Epithelial cell of proximal tubule (primary cell): ENCODE data around the gene IGF2BP3. TPM values are rescaled to one million over a fixed set of nuclear protein-coding genes. Genes with fewer than 3 reads are reported as not detected.

Experiments
- DNase-seq: peaks from one replicate; pipeline ENCODE4 v3.0.0-alpha.2; 2011; ENCODE audit warnings: low read depth
- H3K4me3 ChIP-seq: 2 replicates; pipeline ENCODE4 v1.5.1; 2011; ENCODE audit warnings: low read depth, mild to moderate bottlenecking, low read length
- total RNA-seq: library from RNA; depleted of rRNA; stranded (reverse); fragments of >200 nt; gene quantifications from 2 replicates; pipeline ENCODE4 v1.2.3, GENCODE V29; 2015
- TF ChIP-seq, protein P1 (sequence below): conservative IDR thresholded peaks from 2 replicates; pipeline ENCODE4 v1.5.1; 2012; ENCODE audit warnings: low read depth, mild to moderate bottlenecking, low read length

IGF2BP3 gene
- total RNA-seq, 1 donor from 2014 or later = 42.4 TPM

DNA sequence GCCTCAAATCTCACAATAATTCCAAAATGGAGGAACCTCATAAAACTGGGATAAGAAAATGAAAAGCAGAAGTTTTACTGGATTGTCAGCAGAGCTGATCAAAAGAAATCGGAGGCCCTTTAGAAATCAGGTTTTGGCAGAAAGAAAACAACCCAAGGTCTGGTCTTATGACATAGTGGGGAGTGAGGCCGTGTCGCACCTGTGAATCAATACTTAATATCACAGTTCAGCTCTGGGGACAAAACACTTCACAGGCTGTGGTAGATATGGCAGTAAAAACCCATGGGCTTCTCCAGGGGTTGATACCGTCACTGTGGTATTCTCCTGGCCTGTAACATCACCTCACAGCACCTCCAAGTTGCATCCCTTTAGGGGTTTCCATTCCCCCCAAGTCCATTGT, 177.7 kb downstream of the IGF2BP3 start:
- no peak overlapping the region for H3K4me3 ChIP-seq
- TF ChIP-seq, protein P1, sequence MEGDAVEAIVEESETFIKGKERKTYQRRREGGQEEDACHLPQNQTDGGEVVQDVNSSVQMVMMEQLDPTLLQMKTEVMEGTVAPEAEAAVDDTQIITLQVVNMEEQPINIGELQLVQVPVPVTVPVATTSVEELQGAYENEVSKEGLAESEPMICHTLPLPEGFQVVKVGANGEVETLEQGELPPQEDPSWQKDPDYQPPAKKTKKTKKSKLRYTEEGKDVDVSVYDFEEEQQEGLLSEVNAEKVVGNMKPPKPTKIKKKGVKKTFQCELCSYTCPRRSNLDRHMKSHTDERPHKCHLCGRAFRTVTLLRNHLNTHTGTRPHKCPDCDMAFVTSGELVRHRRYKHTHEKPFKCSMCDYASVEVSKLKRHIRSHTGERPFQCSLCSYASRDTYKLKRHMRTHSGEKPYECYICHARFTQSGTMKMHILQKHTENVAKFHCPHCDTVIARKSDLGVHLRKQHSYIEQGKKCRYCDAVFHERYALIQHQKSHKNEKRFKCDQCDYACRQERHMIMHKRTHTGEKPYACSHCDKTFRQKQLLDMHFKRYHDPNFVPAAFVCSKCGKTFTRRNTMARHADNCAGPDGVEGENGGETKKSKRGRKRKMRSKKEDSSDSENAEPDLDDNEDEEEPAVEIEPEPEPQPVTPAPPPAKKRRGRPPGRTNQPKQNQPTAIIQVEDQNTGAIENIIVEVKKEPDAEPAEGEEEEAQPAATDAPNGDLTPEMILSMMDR = no peak

DNA sequence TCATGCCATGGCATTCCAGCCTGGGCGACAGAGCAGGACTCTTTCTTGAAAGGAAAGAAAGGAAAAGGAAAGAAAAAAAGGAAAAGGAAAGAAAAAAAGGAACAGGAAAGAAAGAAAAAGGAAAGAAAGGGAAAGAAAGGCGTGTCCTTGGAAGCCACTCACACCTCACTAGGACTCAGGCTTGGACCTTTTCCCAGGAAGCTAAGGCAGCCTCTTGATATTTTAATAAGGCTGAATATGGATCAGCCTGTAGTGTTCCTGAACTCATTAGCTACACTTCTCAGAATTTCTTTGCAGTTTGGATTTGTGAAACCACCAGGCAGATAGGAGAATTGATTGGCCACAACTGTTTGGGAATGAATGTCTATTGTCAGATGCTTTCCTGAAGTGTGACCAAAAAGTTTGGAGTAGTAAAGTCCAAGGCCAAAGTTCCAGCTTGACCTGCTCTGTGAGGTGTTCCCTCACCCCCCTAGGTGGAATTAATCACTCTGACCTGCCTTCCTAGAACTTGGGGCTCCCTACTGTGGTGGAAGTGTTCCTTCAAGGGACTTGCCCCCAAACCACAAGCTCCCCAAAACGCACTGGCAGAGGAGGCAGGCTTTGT, 178.2 kb downstream of the IGF2BP3 start:
- DNase-seq = no peak
- TF ChIP-seq, protein P1 = no peak
- no peak overlapping the region for H3K4me3 ChIP-seq

More for the DNA sequence above, 177.7 kb downstream of the IGF2BP3 start:
- DNase-seq = no peak

DNA sequence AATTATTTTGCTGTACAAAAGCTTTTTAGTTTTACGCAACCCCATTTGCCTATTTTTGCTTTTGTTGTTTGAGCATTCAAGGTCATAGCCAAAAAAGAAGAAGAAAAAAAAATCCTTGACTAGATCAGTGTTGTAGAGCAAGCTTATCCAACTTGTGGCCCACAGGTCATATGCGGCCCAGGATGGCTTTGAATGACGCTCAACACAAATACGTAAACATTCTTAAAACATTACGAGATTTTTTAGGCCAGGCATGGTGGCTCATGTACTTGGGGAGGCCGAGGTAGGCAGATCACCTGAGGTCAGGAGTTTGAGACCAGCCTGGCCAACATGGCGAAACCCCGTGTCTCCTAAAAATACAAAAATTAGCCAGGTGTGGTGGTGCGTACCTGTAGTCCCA, 179.3 kb downstream of the IGF2BP3 start:
- DNase-seq = no peak
- no peak overlapping the region for H3K4me3 ChIP-seq
- TF ChIP-seq, protein P1 = no peak

DNA sequence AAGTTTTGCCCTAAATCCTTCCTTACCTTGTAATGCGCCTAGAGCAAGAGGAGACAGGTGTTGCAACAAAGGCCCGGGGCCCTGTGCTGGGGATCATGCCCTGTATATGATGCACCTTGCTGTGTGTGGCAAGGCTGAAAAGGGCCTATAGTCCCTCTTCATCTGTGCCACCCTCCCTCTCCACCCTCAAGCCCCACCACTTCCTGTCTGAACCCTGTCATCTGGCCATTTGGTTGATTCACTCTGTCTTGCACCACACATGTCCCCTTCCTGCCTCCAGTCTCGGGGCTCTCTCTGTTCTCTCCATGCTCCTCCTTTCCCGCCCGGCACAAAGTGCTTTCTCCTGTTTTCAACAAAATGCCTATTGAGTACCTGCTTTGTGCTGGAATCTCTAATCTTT, 182.7 kb downstream of the IGF2BP3 start:
- no peak for DNase-seq
- TF ChIP-seq, protein P1 = no peak
- no peak overlapping the region for H3K4me3 ChIP-seq

DNA sequence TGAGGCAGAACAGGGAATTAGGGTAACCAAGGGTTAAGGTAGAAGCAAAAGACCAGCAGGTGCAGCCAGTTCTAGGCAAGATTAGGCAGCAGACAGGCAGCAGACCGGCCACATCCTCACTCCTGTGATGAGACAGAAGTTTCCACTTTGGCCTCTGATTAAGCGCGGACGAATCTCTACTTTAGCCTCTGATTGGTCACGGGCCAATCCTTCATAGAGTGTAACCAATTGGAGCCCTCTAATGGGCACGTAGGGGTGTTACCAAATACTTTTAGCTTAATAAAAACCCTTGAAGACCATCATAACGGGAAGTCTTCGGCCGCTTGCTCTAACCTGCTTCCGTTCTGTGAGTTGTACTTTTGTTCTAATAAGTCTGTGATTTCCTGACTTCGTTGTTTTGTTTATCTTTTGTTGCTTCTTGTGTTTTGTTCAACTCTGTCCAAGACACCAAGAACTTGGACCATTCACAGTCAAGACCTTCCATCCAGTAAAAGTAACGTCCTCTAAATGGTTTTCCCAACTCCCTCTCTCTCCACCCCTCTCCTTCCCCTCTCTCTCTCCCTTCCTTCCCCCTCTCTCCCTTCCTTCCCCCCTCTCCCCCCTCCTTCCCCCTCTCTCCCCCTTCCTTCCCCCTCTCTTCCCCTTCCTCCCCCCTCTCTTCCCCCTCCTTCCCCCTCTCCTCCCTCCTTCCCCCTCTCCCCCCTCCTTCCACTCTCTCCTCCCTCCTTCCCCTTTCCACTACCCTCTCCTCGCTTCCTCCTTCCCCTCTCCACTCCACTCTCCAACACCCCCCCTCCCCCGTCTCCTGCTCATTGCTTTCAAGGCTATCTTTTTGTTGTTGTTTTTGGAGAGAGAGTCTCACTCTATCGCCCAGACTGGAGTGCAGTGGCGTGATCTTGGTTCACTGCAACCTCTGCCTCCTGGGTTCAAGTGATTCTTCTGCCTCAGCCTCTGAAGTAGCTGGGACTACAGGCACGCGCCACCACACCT, 184.3 kb downstream of the IGF2BP3 start:
- H3K4me3 ChIP-seq = no peak overlapping the region
- DNase-seq = no peak
- TF ChIP-seq, protein P1 = no peak

DNA sequence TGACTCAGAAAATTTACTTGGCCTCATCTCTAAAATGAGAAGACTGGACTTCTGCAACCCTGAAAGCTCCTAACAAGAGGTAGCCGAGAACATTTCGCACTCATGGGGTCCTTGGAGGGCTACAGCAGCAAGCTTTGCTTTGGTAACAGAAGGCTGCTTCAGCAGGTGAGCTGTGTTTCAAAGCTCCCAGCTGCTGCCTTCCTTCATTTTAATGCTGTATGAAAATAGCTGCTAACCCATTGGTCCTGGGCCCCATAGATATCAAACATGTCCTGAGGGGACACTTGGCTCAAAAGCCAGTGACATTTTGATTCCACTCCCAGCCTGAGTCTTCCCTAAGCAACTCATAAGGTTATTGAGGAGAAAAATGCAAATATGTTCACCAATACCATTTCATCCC, 185.4 kb downstream of the IGF2BP3 start:
- H3K4me3 ChIP-seq = no peak overlapping the region
- TF ChIP-seq, protein P1 = no peak
- no peak for DNase-seq
